Bone marrow (tissue), 2 donors: ENCODE data around the gene SOX4.

ENCODE experiments used
- DNase-seq, 2 donors: peaks; one replicate each; lab custom pipeline; 2025; lab: John Stamatoyannopoulos, UW

Gene SOX4

DNA sequence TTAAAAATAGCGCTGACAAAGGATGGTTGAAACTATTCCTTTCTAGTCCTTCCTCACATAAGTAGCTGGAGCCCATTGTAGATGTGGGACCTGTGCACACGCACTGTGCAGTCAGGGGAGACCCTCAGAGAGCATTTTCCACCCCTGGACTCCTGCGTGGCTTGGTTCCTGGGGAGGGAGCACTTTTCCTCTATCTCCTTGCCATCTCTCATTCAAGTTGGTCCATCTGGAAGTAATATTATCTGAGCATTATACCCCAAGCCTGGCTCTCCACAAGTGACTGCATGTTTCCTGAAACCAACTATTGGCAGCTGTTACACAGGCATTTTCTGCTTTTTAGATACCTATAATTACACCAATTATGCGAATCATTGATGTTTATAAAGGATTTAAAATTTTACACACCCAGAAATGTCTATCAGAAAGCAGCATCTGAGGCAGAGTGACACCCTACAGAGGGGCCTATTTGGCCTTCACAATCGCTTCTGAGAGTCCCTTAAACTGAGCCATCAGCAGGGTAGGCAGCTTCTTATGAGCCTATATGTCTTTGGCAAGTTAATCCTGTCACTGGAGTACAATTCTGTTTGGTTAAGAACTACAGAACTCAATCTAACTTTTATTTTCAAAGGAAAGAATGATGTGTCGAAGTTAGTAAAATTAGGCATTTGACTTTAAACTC, 18.7 kb downstream of the SOX4 start:
- no peak for DNase-seq

GRCh38 chr6:21613809-21614208, 20.3 kb downstream of the SOX4 start:
- DNase-seq, result no peak

- no peak for DNase-seq
These were observed 20.7 kb downstream of the SOX4 start for GRCh38 chr6:21614226-21614625.

- peak in 1 of 2 donors; percentile 60 for DNase-seq
These were observed 22.0 kb downstream of the SOX4 start for GRCh38 chr6:21615504-21615903.

DNA sequence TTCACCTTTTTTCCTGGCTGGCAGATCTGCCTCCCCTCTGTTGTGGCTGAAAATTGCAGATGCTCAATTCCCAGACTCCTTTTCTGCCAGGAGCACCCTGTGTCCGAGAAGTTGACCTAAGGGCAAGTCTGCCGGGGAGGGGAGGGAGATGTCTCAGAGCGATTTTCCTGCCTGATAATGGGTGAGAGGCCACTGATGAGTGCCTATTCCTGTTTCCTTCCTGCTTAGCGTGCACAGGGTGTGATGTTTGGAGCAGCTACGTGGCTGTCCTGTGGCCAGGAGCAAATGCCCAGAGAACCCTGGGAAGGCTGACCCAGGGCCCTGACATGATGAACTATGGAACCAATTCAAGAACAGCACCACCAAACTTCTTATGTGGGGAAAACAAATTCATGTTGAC, 22.5 kb downstream of the SOX4 start:
- DNase-seq, result no peak

GRCh38 chr6:21625642-21626041, 32.1 kb downstream of the SOX4 start:
- DNase-seq, result no peak

GRCh38 chr6:21626756-21627155, 33.2 kb downstream of the SOX4 start:
- DNase-seq, result no peak

DNA sequence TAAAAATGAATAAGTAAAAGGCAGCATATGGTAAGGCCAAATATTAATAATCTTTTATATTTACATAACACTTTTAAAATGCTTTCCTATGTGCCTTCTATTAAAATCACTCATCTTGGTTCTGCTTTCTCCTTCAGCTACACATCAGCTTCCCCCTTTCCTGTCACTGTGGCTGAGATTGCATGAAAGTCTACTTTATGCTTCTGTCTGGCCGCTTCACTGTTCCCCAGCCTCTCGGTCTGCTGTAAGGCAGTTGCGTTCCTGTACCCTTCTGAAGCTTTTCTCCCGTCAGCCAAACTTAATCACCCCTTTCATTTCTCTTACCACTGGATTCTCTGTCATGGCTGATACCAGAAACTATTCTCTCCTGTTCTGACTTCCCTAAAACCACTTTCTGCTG, 34.6 kb downstream of the SOX4 start:
- DNase-seq, result peak in 1 of 2 donors; percentile 12

GRCh38 chr6:21633511-21634109, 40.1 kb downstream of the SOX4 start:
- no peak for DNase-seq

DNA sequence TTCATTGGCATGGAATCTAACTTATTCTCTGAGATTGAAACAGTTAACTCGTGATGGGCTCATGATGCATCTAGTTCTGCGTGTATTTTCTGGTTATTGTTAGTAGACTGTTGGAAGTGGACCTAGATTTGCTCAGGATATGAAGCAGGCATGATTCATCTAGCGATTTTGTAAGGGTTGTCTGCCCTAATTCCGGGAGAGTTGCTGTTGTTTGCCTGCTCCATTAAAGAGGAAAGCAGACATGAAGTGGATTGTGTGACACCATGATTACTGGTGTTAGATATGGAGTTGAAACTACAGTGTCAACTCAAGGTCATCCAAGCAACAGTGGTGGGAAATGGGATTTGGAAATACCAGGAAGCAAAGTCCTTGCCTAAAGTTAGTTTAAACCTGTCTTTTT, 41.0 kb downstream of the SOX4 start:
- no peak for DNase-seq

DNA sequence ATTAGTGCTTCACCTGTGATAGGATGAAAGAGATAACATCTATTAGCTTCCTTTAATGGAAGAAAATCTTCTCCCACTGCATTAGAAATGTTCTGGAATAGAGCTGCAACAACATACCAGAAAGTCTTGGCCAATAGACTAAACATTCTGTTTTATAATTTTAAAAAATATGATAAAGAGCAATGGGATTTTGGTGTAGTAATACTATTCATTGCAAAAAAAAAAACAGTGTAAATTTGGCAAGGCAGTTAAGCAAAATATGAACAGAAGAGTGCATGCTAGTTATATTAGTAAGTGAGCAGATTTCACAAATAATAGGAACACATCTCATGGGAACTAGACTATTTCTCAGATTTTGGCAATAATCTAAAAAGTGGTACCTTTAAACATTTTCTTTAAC, 43.3 kb downstream of the SOX4 start:
- DNase-seq, result no peak

DNA sequence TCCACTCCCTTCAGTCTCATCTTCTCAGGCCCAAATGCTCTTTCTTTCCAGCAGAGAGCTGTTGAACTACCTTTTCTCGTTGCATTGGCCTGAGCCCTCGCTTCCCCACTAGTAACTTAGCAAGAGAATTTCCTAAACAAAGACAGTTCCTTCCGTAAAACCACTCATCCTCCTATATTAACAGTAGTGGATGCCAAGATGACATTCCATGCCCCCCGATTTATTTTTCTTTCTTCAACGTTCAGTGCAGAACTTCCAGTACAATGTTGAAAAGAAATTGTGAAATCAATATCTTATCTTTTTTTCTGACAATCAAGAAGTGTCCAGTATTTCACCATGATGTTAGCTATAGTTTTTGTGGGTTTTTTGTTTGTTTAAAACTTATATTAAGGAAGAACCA, 45.8 kb downstream of the SOX4 start:
- no peak for DNase-seq
